Measurements from ENCODE around the gene MED16.

GRCh38 chr19:901216-902092 lies 8.5 kb upstream of the MED16 start:
- TF ChIP-seq CTCF (IDR thresholded peaks at IDR 0.05) (no peak), POLR2AphosphoS5 (IDR thresholded peaks at IDR 0.05) (no peak)
